ENCODE measurements around the gene GNB3. TPM values are rescaled to one million over a fixed set of nuclear protein-coding genes. Genes with fewer than 3 reads are reported as not detected.

GNB3 gene
- 0.39 and 0.43 TPM in 2 replicates for total RNA-seq

- intact Hi-C loops (cut with micrococcal nuclease) = no loop called here
Measured at GRCh38 chr12:6840761-6841515, at the start of gene GNB3. Gene GNB3 (plus strand): TSS chr12:6840925. CDS start chr12:6841288, 363 bp downstream.

GRCh38 chr12:6791931-6792520, 48.7 kb upstream of the GNB3 start:
- intact Hi-C loops (cut with micrococcal nuclease) = loop anchor here (5.0 kb wide), 3 partner anchors 35 to 235 kb away; partner anchors contain the start of genes IFFO1, P3H3 and PIANP

GRCh38 chr12:6792522-6793201, 48.1 kb upstream of the GNB3 start:
- intact Hi-C loops (cut with micrococcal nuclease) = loop anchor here (5.0 kb wide), 3 partner anchors 35 to 235 kb away; partner anchors contain the start of genes IFFO1, P3H3 and PIANP

- intact Hi-C loops (cut with micrococcal nuclease) = no loop called here
Measured at GRCh38 chr12:6795088-6795487, 45.6 kb upstream of the GNB3 start.

- intact Hi-C loops (cut with micrococcal nuclease) = no loop called here
Measured at GRCh38 chr12:6796576-6796975, 44.1 kb upstream of the GNB3 start.

GRCh38 chr12:6799147-6799546, 41.6 kb upstream of the GNB3 start:
- intact Hi-C loops (cut with micrococcal nuclease) = no loop called here

- intact Hi-C loops (cut with micrococcal nuclease) = no loop called here
Measured at GRCh38 chr12:6807170-6807569, 33.6 kb upstream of the GNB3 start.

GRCh38 chr12:6809056-6809455, 31.7 kb upstream of the GNB3 start:
- intact Hi-C loops (cut with micrococcal nuclease) = no loop called here

GRCh38 chr12:6810758-6811157, 30.0 kb upstream of the GNB3 start:
- intact Hi-C loops (cut with micrococcal nuclease) = no loop called here

GRCh38 chr12:6813363-6813762, 27.4 kb upstream of the GNB3 start:
- intact Hi-C loops (cut with micrococcal nuclease) = no loop called here

- intact Hi-C loops (cut with micrococcal nuclease) = no loop called here
Measured at GRCh38 chr12:6816598-6816997, 24.1 kb upstream of the GNB3 start.

GRCh38 chr12:6817098-6817497, 23.6 kb upstream of the GNB3 start:
- intact Hi-C loops (cut with micrococcal nuclease) = no loop called here

GRCh38 chr12:6817662-6818157, 23.0 kb upstream of the GNB3 start:
- intact Hi-C loops (cut with micrococcal nuclease) = no loop called here

- intact Hi-C loops (cut with micrococcal nuclease) = no loop called here
Measured at GRCh38 chr12:6818222-6818621, 22.5 kb upstream of the GNB3 start.

- intact Hi-C loops (cut with micrococcal nuclease) = no loop called here
Measured at GRCh38 chr12:6818645-6819044, 22.1 kb upstream of the GNB3 start.

GRCh38 chr12:6819106-6820030, 21.4 kb upstream of the GNB3 start:
- intact Hi-C loops (cut with micrococcal nuclease) = no loop called here

- intact Hi-C loops (cut with micrococcal nuclease) = no loop called here
Measured at GRCh38 chr12:6820166-6820565, 20.6 kb upstream of the GNB3 start.

- intact Hi-C loops (cut with micrococcal nuclease) = no loop called here
Measured at GRCh38 chr12:6821591-6822425, 18.9 kb upstream of the GNB3 start, which contains the start of gene GPR162. Gene GPR162 (plus strand): TSS chr12:6821821. CDS start chr12:6823899, 2,078 bp downstream.

- intact Hi-C loops (cut with micrococcal nuclease) = no loop called here
Measured at GRCh38 chr12:6822426-6823135, 18.1 kb upstream of the GNB3 start.
